ENCODE measurements around the gene THSD7A. TPM values are rescaled to one million over a fixed set of nuclear protein-coding genes. Genes with fewer than 3 reads are reported as not detected.

The THSD7A gene
- total and polyA plus RNA-seq, 2 of the 8 experiments (the other 6 are each of a cell fraction or from before 2014, with no cell fraction given): 0.44 to 1.2 TPM

GRCh38 chr7:11330717-11331116 lies 501.3 kb downstream of the THSD7A start (continued):
- TF ChIP-seq, protein P1, sequence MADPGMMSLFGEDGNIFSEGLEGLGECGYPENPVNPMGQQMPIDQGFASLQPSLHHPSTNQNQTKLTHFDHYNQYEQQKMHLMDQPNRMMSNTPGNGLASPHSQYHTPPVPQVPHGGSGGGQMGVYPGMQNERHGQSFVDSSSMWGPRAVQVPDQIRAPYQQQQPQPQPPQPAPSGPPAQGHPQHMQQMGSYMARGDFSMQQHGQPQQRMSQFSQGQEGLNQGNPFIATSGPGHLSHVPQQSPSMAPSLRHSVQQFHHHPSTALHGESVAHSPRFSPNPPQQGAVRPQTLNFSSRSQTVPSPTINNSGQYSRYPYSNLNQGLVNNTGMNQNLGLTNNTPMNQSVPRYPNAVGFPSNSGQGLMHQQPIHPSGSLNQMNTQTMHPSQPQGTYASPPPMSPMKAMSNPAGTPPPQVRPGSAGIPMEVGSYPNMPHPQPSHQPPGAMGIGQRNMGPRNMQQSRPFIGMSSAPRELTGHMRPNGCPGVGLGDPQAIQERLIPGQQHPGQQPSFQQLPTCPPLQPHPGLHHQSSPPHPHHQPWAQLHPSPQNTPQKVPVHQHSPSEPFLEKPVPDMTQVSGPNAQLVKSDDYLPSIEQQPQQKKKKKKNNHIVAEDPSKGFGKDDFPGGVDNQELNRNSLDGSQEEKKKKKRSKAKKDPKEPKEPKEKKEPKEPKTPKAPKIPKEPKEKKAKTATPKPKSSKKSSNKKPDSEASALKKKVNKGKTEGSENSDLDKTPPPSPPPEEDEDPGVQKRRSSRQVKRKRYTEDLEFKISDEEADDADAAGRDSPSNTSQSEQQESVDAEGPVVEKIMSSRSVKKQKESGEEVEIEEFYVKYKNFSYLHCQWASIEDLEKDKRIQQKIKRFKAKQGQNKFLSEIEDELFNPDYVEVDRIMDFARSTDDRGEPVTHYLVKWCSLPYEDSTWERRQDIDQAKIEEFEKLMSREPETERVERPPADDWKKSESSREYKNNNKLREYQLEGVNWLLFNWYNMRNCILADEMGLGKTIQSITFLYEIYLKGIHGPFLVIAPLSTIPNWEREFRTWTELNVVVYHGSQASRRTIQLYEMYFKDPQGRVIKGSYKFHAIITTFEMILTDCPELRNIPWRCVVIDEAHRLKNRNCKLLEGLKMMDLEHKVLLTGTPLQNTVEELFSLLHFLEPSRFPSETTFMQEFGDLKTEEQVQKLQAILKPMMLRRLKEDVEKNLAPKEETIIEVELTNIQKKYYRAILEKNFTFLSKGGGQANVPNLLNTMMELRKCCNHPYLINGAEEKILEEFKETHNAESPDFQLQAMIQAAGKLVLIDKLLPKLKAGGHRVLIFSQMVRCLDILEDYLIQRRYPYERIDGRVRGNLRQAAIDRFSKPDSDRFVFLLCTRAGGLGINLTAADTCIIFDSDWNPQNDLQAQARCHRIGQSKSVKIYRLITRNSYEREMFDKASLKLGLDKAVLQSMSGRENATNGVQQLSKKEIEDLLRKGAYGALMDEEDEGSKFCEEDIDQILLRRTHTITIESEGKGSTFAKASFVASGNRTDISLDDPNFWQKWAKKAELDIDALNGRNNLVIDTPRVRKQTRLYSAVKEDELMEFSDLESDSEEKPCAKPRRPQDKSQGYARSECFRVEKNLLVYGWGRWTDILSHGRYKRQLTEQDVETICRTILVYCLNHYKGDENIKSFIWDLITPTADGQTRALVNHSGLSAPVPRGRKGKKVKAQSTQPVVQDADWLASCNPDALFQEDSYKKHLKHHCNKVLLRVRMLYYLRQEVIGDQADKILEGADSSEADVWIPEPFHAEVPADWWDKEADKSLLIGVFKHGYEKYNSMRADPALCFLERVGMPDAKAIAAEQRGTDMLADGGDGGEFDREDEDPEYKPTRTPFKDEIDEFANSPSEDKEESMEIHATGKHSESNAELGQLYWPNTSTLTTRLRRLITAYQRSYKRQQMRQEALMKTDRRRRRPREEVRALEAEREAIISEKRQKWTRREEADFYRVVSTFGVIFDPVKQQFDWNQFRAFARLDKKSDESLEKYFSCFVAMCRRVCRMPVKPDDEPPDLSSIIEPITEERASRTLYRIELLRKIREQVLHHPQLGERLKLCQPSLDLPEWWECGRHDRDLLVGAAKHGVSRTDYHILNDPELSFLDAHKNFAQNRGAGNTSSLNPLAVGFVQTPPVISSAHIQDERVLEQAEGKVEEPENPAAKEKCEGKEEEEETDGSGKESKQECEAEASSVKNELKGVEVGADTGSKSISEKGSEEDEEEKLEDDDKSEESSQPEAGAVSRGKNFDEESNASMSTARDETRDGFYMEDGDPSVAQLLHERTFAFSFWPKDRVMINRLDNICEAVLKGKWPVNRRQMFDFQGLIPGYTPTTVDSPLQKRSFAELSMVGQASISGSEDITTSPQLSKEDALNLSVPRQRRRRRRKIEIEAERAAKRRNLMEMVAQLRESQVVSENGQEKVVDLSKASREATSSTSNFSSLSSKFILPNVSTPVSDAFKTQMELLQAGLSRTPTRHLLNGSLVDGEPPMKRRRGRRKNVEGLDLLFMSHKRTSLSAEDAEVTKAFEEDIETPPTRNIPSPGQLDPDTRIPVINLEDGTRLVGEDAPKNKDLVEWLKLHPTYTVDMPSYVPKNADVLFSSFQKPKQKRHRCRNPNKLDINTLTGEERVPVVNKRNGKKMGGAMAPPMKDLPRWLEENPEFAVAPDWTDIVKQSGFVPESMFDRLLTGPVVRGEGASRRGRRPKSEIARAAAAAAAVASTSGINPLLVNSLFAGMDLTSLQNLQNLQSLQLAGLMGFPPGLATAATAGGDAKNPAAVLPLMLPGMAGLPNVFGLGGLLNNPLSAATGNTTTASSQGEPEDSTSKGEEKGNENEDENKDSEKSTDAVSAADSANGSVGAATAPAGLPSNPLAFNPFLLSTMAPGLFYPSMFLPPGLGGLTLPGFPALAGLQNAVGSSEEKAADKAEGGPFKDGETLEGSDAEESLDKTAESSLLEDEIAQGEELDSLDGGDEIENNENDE (IDR thresholded peaks at IDR 0.05; ENCODE audit: insufficient replicate concordance, low read length): no peak
- TF ChIP-seq HDAC2 (IDR thresholded peaks at IDR 0.05; ENCODE audit: borderline replicate concordance in 1 of 2, low read depth in 2 of 2, low read length in 2 of 2): no peak
- TF ChIP-seq EGR1 (IDR thresholded peaks at IDR 0.05; ENCODE audit: borderline replicate concordance, low read depth, low read length): no peak
- TF ChIP-seq TEAD4 (IDR thresholded peaks at IDR 0.05; ENCODE audit: low read depth, low read length): no peak
- no peak for TF ChIP-seq POLR2AphosphoS5 (IDR thresholded peaks at IDR 0.05; ENCODE audit: low read depth, low read length)
- no peak for TF ChIP-seq KDM5A (IDR thresholded peaks at IDR 0.05; ENCODE audit: low read length)
- no peak for TF ChIP-seq GTF2F1 (IDR thresholded peaks at IDR 0.05; ENCODE audit: borderline replicate concordance, low read depth, low read length)
- no peak for TF ChIP-seq RNF2 (IDR thresholded peaks at IDR 0.05; ENCODE audit: borderline replicate concordance, low read depth, low read length, missing control alignments, poor library complexity, severe bottlenecking)
- no peak for TF ChIP-seq TAF7 (optimal IDR thresholded peaks at IDR 0.05; ENCODE audit: borderline replicate concordance, low read depth, low read length)
- TF ChIP-seq BACH1 (IDR thresholded peaks at IDR 0.05; ENCODE audit: low read length): no peak

Data from H1 (cell line).